ENCODE measurements around the gene ANTKMT. TPM values are rescaled to one million over a fixed set of nuclear protein-coding genes. Genes with fewer than 3 reads are reported as not detected.
A peak's percentile ranks its signal among the peaks of the same experiment; 100 is the strongest.

Gene ANTKMT
- total RNA-seq, 4 donors from 2014 or later = 13.0 to 29.4 (median 23.8) TPM

GRCh38 chr16:704552-705380 is 16.2 kb upstream of the ANTKMT start:
- Histone ChIP-seq H3K27ac (no peak overlapping the region), H3K36me3 (no peaks in the 10 kb centered on the region), H3K27me3 (peaks cover 99% of the 10 kb centered on the region), H3K4me1 (peaks cover 35% of the 10 kb centered on the region), H3K9me3 (no peaks in the 10 kb centered on the region), H3K4me3 (peak overlapping the region; percentile 43)
- WGBS = 15% methylated on average over 13 of the region's 50 CpGs
- no peak for DNase-seq (ENCODE audit: low spot score in 2 of 2)
- TF ChIP-seq POLR2AphosphoS5 (IDR thresholded peaks at IDR 0.05) (no peak), EP300 (IDR thresholded peaks at IDR 0.05) (no peak), CTCF (IDR thresholded peaks at IDR 0.05) (no peak), POLR2A (IDR thresholded peaks at IDR 0.05) (no peak)

GRCh38 chr16:705431-706188 is 15.3 kb upstream of the ANTKMT start, which contains the start of gene FBXL16:
TSS of gene FBXL16 (minus strand) at chr16:705801. CDS start at chr16:697405, 8,396 bp downstream.
- Histone ChIP-seq H3K4me1 (peaks cover 31% of the 10 kb centered on the region), H3K4me3 (peak within 1 kb of the TSS; percentile 43), H3K36me3 (no peaks in the 10 kb centered on the region), H3K27me3 (peaks cover 99% of the 10 kb centered on the region), H3K9me3 (no peaks in the 10 kb centered on the region), H3K27ac (no peak within 1 kb of the TSS)
- WGBS = 4% methylated on average over 15 of the region's 115 CpGs
- TF ChIP-seq CTCF (IDR thresholded peaks at IDR 0.05) (no peak), POLR2AphosphoS5 (IDR thresholded peaks at IDR 0.05) (no peak), POLR2A (IDR thresholded peaks at IDR 0.05) (no peak), EP300 (IDR thresholded peaks at IDR 0.05) (no peak)
- no peak for DNase-seq (ENCODE audit: low spot score in 2 of 2)

- peak overlapping the region; percentile 43 for H3K4me3 ChIP-seq
- 0% methylated on average over 5 of the region's 49 CpGs for WGBS
- TF ChIP-seq EP300 (IDR thresholded peaks at IDR 0.05) (no peak), CTCF (IDR thresholded peaks at IDR 0.05) (no peak), POLR2AphosphoS5 (IDR thresholded peaks at IDR 0.05) (no peak), POLR2A (IDR thresholded peaks at IDR 0.05) (no peak)
- peaks cover 99% of the 10 kb centered on the region for H3K27me3 ChIP-seq
- peaks cover 28% of the 10 kb centered on the region for H3K4me1 ChIP-seq
- H3K9me3 ChIP-seq = no peaks in the 10 kb centered on the region
- H3K27ac ChIP-seq = no peak overlapping the region
- H3K36me3 ChIP-seq = no peaks in the 10 kb centered on the region
- no peak for DNase-seq (ENCODE audit: low spot score in 2 of 2)
Observed at GRCh38 chr16:706189-707061, 14.5 kb upstream of the ANTKMT start.

- H3K27me3 ChIP-seq = peaks cover 96% of the 10 kb centered on the region
- no peak for TF ChIP-seq EP300 (IDR thresholded peaks at IDR 0.05)
- TF ChIP-seq POLR2A (IDR thresholded peaks at IDR 0.05) = no peak
- TF ChIP-seq CTCF (IDR thresholded peaks at IDR 0.05) = no peak
- TF ChIP-seq POLR2AphosphoS5 (IDR thresholded peaks at IDR 0.05) = no peak
- H3K36me3 ChIP-seq = no peaks in the 10 kb centered on the region
- no peak for DNase-seq (ENCODE audit: low spot score in 2 of 2)
- no peak overlapping the region for H3K27ac ChIP-seq
- H3K4me3 ChIP-seq = no peak overlapping the region
- peaks cover 30% of the 10 kb centered on the region for H3K4me1 ChIP-seq
- H3K9me3 ChIP-seq = no peaks in the 10 kb centered on the region
- WGBS = no CpG with 5 or more reads among the region's 14 CpGs
Observed at GRCh38 chr16:707062-707538, 13.8 kb upstream of the ANTKMT start.
